ENCODE measurements around the gene TAF12.

DNA sequence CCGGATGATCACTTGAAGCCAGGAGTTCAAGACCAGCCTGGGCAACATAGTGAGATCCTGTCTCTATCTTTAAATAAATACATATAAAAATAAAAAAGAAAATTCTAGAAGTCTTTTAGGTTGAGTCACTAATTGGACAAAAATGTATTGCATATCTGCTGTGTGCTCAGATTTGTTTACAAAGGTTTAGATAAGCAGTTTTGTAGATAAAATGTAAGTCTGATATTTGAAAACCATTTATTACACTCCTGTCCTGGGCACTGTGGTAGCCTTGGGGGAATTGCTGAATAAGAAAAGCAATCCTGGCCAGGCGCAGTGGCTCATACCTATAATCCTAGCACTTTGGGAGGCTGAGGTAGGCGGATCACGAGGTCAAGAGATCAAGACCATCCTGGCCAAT lies 37.3 kb upstream of the TAF12 start:
- TF ChIP-seq, protein P1, sequence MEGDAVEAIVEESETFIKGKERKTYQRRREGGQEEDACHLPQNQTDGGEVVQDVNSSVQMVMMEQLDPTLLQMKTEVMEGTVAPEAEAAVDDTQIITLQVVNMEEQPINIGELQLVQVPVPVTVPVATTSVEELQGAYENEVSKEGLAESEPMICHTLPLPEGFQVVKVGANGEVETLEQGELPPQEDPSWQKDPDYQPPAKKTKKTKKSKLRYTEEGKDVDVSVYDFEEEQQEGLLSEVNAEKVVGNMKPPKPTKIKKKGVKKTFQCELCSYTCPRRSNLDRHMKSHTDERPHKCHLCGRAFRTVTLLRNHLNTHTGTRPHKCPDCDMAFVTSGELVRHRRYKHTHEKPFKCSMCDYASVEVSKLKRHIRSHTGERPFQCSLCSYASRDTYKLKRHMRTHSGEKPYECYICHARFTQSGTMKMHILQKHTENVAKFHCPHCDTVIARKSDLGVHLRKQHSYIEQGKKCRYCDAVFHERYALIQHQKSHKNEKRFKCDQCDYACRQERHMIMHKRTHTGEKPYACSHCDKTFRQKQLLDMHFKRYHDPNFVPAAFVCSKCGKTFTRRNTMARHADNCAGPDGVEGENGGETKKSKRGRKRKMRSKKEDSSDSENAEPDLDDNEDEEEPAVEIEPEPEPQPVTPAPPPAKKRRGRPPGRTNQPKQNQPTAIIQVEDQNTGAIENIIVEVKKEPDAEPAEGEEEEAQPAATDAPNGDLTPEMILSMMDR (conservative IDR thresholded peaks at IDR 0.05; ENCODE audit: low read depth, low read length) = no peak
- no peak for TF ChIP-seq EZH2 (IDR thresholded peaks at IDR 0.05; ENCODE audit: borderline replicate concordance, low read depth, low read length, poor library complexity, severe bottlenecking)

Measured in A673 (cell line).